ENCODE data around the gene CA10. TPM values are rescaled to one million over a fixed set of nuclear protein-coding genes. Genes with fewer than 3 reads are reported as not detected.

CA10 gene
- total RNA-seq, 4 donors from 2014 or later, result 0.96 to 4.1 (median 1.1) TPM; not detected in 1

GRCh38 chr17:51852603-51853002, 305.9 kb downstream of the CA10 start:
- no peaks in the 10 kb centered on the region for H3K9me3 ChIP-seq
- no peak overlapping the region for H3K4me3 ChIP-seq
- intact Hi-C loops (cut with DNase I; ENCODE audit: low total_unique reads) (no loop called here), in situ Hi-C loops (cut with MboI; ENCODE audit: low pct_ligation_motif_present in 1 of 4, low pct_unique_long_range_greater_than_20kb in 1 of 4, low sequenced_read_pairs in 3 of 4) (no loop called here)
- H3K4me1 ChIP-seq, result no peaks in the 10 kb centered on the region
- DNase-seq, result no peak
- no peaks in the 10 kb centered on the region for H3K36me3 ChIP-seq
- TF ChIP-seq EP300 (IDR thresholded peaks at IDR 0.05; ENCODE audit: low read depth) (no peak), POLR2AphosphoS5 (IDR thresholded peaks at IDR 0.05) (no peak), POLR2A (IDR thresholded peaks at IDR 0.05) (no peak), CTCF (IDR thresholded peaks at IDR 0.05) (no peak)
- peaks cover 3% of the 10 kb centered on the region for H3K27me3 ChIP-seq
- H3K27ac ChIP-seq, result no peak overlapping the region

- Histone ChIP-seq H3K4me3 (no peak overlapping the region), H3K27ac (no peak overlapping the region), H3K9me3 (no peaks in the 10 kb centered on the region), H3K4me1 (no peaks in the 10 kb centered on the region), H3K27me3 (peaks cover 3% of the 10 kb centered on the region), H3K36me3 (no peaks in the 10 kb centered on the region)
- TF ChIP-seq EP300 (IDR thresholded peaks at IDR 0.05; ENCODE audit: low read depth), result no peak
- TF ChIP-seq CTCF (IDR thresholded peaks at IDR 0.05), result no peak
- no peak for TF ChIP-seq POLR2A (IDR thresholded peaks at IDR 0.05)
- no peak for TF ChIP-seq POLR2AphosphoS5 (IDR thresholded peaks at IDR 0.05)
- in situ Hi-C loops (cut with MboI; ENCODE audit: low pct_ligation_motif_present in 1 of 4, low pct_unique_long_range_greater_than_20kb in 1 of 4, low sequenced_read_pairs in 3 of 4), result no loop called here
- DNase-seq, result no peak
- WGBS, 2 donors (ENCODE audit: low coverage in 1 of 2), result 24 to 36% methylated on average over 3 of the region's 3 CpGs
- intact Hi-C loops (cut with DNase I; ENCODE audit: low total_unique reads), result no loop called here
Observed at GRCh38 chr17:51850201-51850600, 308.3 kb downstream of the CA10 start.

- Histone ChIP-seq H3K27ac (no peak overlapping the region), H3K27me3 (peaks cover 3% of the 10 kb centered on the region), H3K36me3 (no peaks in the 10 kb centered on the region), H3K4me3 (no peak overlapping the region), H3K4me1 (no peaks in the 10 kb centered on the region), H3K9me3 (no peaks in the 10 kb centered on the region)
- intact Hi-C loops (cut with DNase I; ENCODE audit: low total_unique reads), result no loop called here
- TF ChIP-seq POLR2A (IDR thresholded peaks at IDR 0.05), result no peak
- no peak for TF ChIP-seq POLR2AphosphoS5 (IDR thresholded peaks at IDR 0.05)
- TF ChIP-seq EP300 (IDR thresholded peaks at IDR 0.05; ENCODE audit: low read depth), result no peak
- no peak for TF ChIP-seq CTCF (IDR thresholded peaks at IDR 0.05)
- DNase-seq, result no peak
- in situ Hi-C loops (cut with MboI; ENCODE audit: low pct_ligation_motif_present in 1 of 4, low pct_unique_long_range_greater_than_20kb in 1 of 4, low sequenced_read_pairs in 3 of 4), result no loop called here
- WGBS, 2 donors (ENCODE audit: low coverage in 1 of 2), result 63% methylated on average over 3 of the region's 3 CpGs; no CpG with 5 or more reads in 1 of the 2 donors
Observed at GRCh38 chr17:51848451-51848850, 310.1 kb downstream of the CA10 start.

- WGBS, 2 donors (ENCODE audit: low coverage in 1 of 2), result 87 to 91% methylated on average over 4 of the region's 4 CpGs
- DNase-seq, result no peak
- in situ Hi-C loops (cut with MboI; ENCODE audit: low pct_ligation_motif_present in 1 of 4, low pct_unique_long_range_greater_than_20kb in 1 of 4, low sequenced_read_pairs in 3 of 4), result no loop called here
- no peaks in the 10 kb centered on the region for H3K36me3 ChIP-seq
- H3K27ac ChIP-seq, result no peak overlapping the region
- H3K27me3 ChIP-seq, result peaks cover 3% of the 10 kb centered on the region
- no peaks in the 10 kb centered on the region for H3K9me3 ChIP-seq
- intact Hi-C loops (cut with DNase I; ENCODE audit: low total_unique reads), result no loop called here
- H3K4me1 ChIP-seq, result no peaks in the 10 kb centered on the region
- TF ChIP-seq POLR2AphosphoS5 (IDR thresholded peaks at IDR 0.05), result no peak
- no peak for TF ChIP-seq POLR2A (IDR thresholded peaks at IDR 0.05)
- TF ChIP-seq CTCF (IDR thresholded peaks at IDR 0.05), result no peak
- no peak for TF ChIP-seq EP300 (IDR thresholded peaks at IDR 0.05; ENCODE audit: low read depth)
- no peak overlapping the region for H3K4me3 ChIP-seq
Observed at GRCh38 chr17:51846566-51846965, 311.9 kb downstream of the CA10 start.

Data from transverse colon (tissue), 4 donors.